Activated T-helper 1 cell treated with anti-CD3 and anti-CD28 coated beads, Interleukin-12 subunit alpha, Interleukin-12 subunit beta, Interleukin-2, Interleukin-4 antibody, amounts not matched to agents 30 ng/mL and 10 ng/mL and 1 ng/mL, durations not matched to agents 14 hours and 24 hours and 36 hours (primary cell): ENCODE results near the gene PARP6. TPM values are rescaled to one million over a fixed set of nuclear protein-coding genes. Genes with fewer than 3 reads are reported as not detected.

Experiments used
- DNase-seq: peaks from one replicate; pipeline ENCODE4 v3.0.0; 2021; ENCODE audit warnings: low spot score
- H3K27ac Mint-ChIP-seq: one replicate; pipeline ENCODE4 v1.8.0; 2021; ENCODE audit warnings: mild to moderate bottlenecking, mixed read lengths
- H3K27me3 Mint-ChIP-seq: one replicate; pipeline ENCODE4 v1.8.0; 2022; ENCODE audit warnings: mild to moderate bottlenecking, moderate library complexity, mixed read lengths; ENCODE audit not compliant: insufficient read depth
- H3K36me3 Mint-ChIP-seq: one replicate; pipeline ENCODE4 v1.8.0; 2021; ENCODE audit warnings: low read depth, mixed read lengths
- H3K4me1 Mint-ChIP-seq: one replicate; pipeline ENCODE4 v1.8.0; 2021; ENCODE audit warnings: low read depth, mixed read lengths
- H3K4me3 Mint-ChIP-seq: one replicate; pipeline ENCODE4 v1.8.0; 2021; ENCODE audit warnings: mild to moderate bottlenecking, moderate library complexity, mixed read lengths
- H3K9me3 Mint-ChIP-seq: one replicate; pipeline ENCODE4 v1.8.0; 2021; ENCODE audit warnings: mixed read lengths
- intact Hi-C: fragments of 100-400 bp; cut with micrococcal nuclease; formaldehyde crosslinking; loops from one replicate; pipeline ENCODE4 v1.15.1; 2024
- total RNA-seq: library from RNA; stranded (reverse); gene quantifications from 2 replicates; pipeline ENCODE4 v1.2.3, GENCODE V29; 2022

PARP6 gene
- total RNA-seq, 1 donor from 2014 or later: 87.1 TPM

- peak overlapping the region; percentile 90 for H3K27ac Mint-ChIP-seq
- no peak for DNase-seq
- peaks cover 14% of the 10 kb centered on the region for H3K36me3 Mint-ChIP-seq
- intact Hi-C loops: loop anchor here (1.0 kb wide), 2 partner anchors 8 to 36 kb away; partner anchors contain the start of gene PARP6
- H3K4me3 Mint-ChIP-seq: peak overlapping the region; percentile 82
- no peaks in the 10 kb centered on the region for H3K9me3 Mint-ChIP-seq
- H3K27me3 Mint-ChIP-seq: no peaks in the 10 kb centered on the region
- H3K4me1 Mint-ChIP-seq: peaks cover 63% of the 10 kb centered on the region
Observed at GRCh38 chr15:72236381-72237003, 35.9 kb downstream of the PARP6 start.

DNA sequence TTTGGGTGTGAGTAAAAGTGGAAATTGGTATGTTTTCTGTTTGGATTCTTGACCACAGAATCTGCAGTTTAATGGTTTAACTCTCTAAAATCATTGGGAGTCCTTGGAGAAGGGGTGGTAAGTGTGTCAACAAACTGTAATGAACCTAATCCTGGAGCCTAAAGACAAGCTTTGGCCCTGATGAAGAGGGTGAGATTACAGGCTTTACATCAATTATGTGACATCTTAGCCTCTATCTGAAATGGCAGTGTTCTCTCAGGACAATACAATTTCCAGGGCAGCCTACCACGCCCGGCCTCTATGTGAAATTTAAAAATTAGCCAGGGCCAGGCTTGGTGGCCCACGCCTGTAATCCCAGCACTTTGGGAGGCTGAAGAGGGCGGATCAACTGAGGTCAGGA is 37.1 kb downstream of the PARP6 start:
- peaks cover 61% of the 10 kb centered on the region for H3K4me1 Mint-ChIP-seq
- intact Hi-C loops: no loop called here
- H3K27me3 Mint-ChIP-seq: no peaks in the 10 kb centered on the region
- H3K27ac Mint-ChIP-seq: peak overlapping the region; percentile 12
- H3K36me3 Mint-ChIP-seq: peaks cover 5% of the 10 kb centered on the region
- no peaks in the 10 kb centered on the region for H3K9me3 Mint-ChIP-seq
- no peak overlapping the region for H3K4me3 Mint-ChIP-seq
- DNase-seq: no peak

DNA sequence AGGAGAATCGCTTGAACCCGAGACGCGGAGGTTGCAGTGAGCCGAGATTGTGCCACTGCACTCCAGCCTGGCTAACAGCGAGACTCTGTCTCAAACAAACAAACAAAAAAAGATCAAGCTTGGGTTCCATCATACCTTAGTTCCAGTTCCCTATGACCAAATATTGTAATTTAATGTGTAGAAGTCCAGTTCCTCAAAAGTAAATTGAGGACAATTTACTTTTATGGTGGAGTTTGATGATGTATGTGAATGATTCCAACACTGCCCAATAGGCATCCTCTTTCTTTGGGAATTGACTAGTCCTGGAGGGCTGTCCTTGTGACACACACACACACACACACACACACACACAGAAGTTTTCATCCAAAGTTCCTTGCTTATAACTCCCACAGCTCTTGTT is 38.6 kb downstream of the PARP6 start:
- Mint-ChIP-seq H3K27me3 (no peaks in the 10 kb centered on the region), H3K4me3 (no peak overlapping the region), H3K9me3 (no peaks in the 10 kb centered on the region), H3K4me1 (peaks cover 52% of the 10 kb centered on the region), H3K27ac (no peak overlapping the region), H3K36me3 (peaks cover 10% of the 10 kb centered on the region)
- intact Hi-C loops: no loop called here
- no peak for DNase-seq

GRCh38 chr15:72231833-72232478 is 40.4 kb downstream of the PARP6 start:
- H3K4me1 Mint-ChIP-seq: peaks cover 42% of the 10 kb centered on the region
- H3K4me3 Mint-ChIP-seq: peak overlapping the region; percentile 98
- no peaks in the 10 kb centered on the region for H3K9me3 Mint-ChIP-seq
- intact Hi-C loops: loop anchor here (2.0 kb wide), 2 partner anchors 145 to 551 kb away; partner anchors contain the start of genes ADPGK and HEXA
- H3K36me3 Mint-ChIP-seq: peaks cover 25% of the 10 kb centered on the region
- no peaks in the 10 kb centered on the region for H3K27me3 Mint-ChIP-seq
- H3K27ac Mint-ChIP-seq: peak overlapping the region; percentile 100
- DNase-seq: peak; percentile 48

GRCh38 chr15:72231066-72231832 is 41.1 kb downstream of the PARP6 start, which contains the start of gene PKM:
Gene PKM (minus strand): TSS chr15:72231190. CDS start chr15:72219097, 12,093 bp downstream.
- no peaks in the 10 kb centered on the region for H3K27me3 Mint-ChIP-seq
- intact Hi-C loops: loop anchor here (2.0 kb wide), 2 partner anchors 146 to 552 kb away; partner anchors contain the start of genes ADPGK and HEXA
- peaks cover 40% of the 10 kb centered on the region for H3K4me1 Mint-ChIP-seq
- H3K27ac Mint-ChIP-seq: peak within 1 kb of the TSS; percentile 100
- DNase-seq: peak; percentile 95
- peak within 1 kb of the TSS; percentile 98 for H3K4me3 Mint-ChIP-seq
- H3K36me3 Mint-ChIP-seq: peaks cover 29% of the 10 kb centered on the region
- H3K9me3 Mint-ChIP-seq: no peaks in the 10 kb centered on the region

DNA sequence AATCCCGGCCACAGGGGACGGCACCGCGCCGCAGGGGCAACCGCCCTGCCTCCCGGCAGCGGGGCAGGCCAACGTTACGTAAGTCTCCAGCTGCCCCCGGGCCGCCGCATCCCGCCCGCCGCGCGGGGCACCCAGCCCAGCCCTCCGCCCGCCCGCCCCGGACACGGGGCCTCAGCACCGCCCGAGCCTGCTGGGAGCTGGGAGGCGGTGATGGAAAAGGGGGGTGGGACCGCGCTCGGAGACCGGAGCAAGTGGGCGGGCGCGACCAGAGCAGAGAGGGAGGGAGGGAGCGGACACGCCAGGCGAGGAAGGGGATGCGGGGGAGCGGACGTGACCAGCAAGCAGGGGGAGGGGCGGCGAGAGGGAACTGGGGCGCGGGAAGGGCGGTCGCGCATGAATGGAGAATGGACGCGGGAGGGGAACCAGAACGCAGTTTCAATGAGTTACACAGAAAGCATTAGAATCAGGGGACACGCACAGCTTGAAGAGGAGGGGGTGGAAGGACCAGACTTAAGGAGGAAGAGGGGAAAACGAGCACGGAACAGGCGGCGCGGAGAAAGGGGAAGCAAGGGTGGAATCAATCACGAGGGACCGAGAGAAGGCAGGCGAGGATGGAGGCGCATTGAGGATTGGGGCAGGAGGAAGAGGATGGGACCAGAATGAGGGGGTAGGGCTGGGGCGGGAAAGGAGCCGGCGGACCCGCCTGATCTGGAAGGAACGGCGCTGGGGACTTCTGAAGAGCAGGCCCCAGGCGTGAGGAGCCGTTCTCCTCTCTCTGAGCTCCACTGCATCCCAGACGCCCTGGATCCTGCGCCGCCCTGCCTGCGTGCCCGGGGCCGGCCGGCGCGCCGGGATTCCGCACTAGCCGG is 41.9 kb downstream of the PARP6 start:
- no peaks in the 10 kb centered on the region for H3K27me3 Mint-ChIP-seq
- peak overlapping the region; percentile 98 for H3K4me3 Mint-ChIP-seq
- H3K27ac Mint-ChIP-seq: peak overlapping the region; percentile 100
- DNase-seq: peak; percentile 72
- H3K36me3 Mint-ChIP-seq: peaks cover 37% of the 10 kb centered on the region
- no peaks in the 10 kb centered on the region for H3K9me3 Mint-ChIP-seq
- intact Hi-C loops: loop anchor here (2.0 kb wide), 2 partner anchors 146 to 552 kb away; partner anchors contain the start of genes ADPGK and HEXA
- peaks cover 44% of the 10 kb centered on the region for H3K4me1 Mint-ChIP-seq

DNA sequence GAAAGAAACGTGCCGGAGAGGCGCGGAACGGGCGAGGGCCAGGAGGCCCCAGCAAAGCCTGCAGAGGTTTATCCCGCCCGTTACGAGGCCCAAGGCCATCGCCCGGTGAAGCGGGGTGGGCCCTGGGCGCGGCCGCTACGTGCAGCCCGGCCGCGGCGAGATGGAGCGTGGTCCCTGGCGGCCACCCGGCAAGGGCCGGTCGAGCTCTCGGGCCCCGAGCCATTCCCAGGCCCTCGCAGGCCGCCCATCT is 42.5 kb downstream of the PARP6 start:
- Mint-ChIP-seq H3K36me3 (peaks cover 39% of the 10 kb centered on the region), H3K4me1 (peaks cover 48% of the 10 kb centered on the region)

GRCh38 chr15:72229076-72229946 is 43.0 kb downstream of the PARP6 start:
- H3K4me1 Mint-ChIP-seq: peaks cover 47% of the 10 kb centered on the region
- peak overlapping the region; percentile 97 for H3K4me3 Mint-ChIP-seq
- DNase-seq: peak; percentile 33
- peak overlapping the region; percentile 89 for H3K27ac Mint-ChIP-seq
- H3K9me3 Mint-ChIP-seq: no peaks in the 10 kb centered on the region
- peaks cover 40% of the 10 kb centered on the region for H3K36me3 Mint-ChIP-seq
- H3K27me3 Mint-ChIP-seq: no peaks in the 10 kb centered on the region
- intact Hi-C loops: no loop called here

More for the DNA sequence above, 42.5 kb downstream of the PARP6 start:
- H3K9me3 Mint-ChIP-seq: no peaks in the 10 kb centered on the region
- peak overlapping the region; percentile 89 for H3K27ac Mint-ChIP-seq
- DNase-seq: no peak
- intact Hi-C loops: loop anchor here (2.0 kb wide), 2 partner anchors 147 to 553 kb away; partner anchors contain the start of genes ADPGK and HEXA
- peak overlapping the region; percentile 97 for H3K4me3 Mint-ChIP-seq
- no peaks in the 10 kb centered on the region for H3K27me3 Mint-ChIP-seq

DNA sequence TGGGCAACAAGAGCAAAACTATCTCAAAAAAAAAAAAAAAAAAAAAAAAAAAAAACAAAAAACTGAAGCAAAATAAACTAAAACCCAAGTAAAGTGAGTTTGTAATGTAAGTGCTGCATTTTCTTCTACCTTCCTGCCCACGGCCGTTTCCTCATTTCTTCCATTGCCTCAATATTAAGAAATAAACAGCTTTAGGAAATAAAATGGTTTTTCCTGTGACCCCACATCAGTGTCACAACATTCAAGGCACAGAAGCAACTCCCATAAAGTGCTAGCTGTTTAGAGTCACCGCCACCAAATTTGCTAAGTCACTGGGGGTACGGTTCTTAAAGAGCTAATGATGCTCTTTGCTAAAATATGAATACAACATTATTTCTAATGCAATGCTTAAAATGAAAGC is 44.6 kb downstream of the PARP6 start:
- no peak for DNase-seq
- peaks cover 56% of the 10 kb centered on the region for H3K36me3 Mint-ChIP-seq
- intact Hi-C loops: loop anchor here (1.0 kb wide), 6 partner anchors 10 to 247 kb away; partner anchors contain the start of genes ARIH1, CELF6, MYO9A and PARP6
- no peaks in the 10 kb centered on the region for H3K9me3 Mint-ChIP-seq
- peak overlapping the region; percentile 89 for H3K27ac Mint-ChIP-seq
- peak overlapping the region; percentile 97 for H3K4me3 Mint-ChIP-seq
- H3K27me3 Mint-ChIP-seq: no peaks in the 10 kb centered on the region
- H3K4me1 Mint-ChIP-seq: peaks cover 57% of the 10 kb centered on the region

- Mint-ChIP-seq H3K4me3 (peak overlapping the region; percentile 97), H3K36me3 (peaks cover 62% of the 10 kb centered on the region), H3K27ac (peak overlapping the region; percentile 89), H3K4me1 (peaks cover 57% of the 10 kb centered on the region), H3K9me3 (no peaks in the 10 kb centered on the region), H3K27me3 (no peaks in the 10 kb centered on the region)
- intact Hi-C loops: loop anchor here (1.0 kb wide), 2 partner anchors 109 to 247 kb away; partner anchors contain the start of genes ARIH1, MYO9A and SENP8
- DNase-seq: peak; percentile 39
Observed at GRCh38 chr15:72227192-72227586, 45.2 kb downstream of the PARP6 start.

DNA sequence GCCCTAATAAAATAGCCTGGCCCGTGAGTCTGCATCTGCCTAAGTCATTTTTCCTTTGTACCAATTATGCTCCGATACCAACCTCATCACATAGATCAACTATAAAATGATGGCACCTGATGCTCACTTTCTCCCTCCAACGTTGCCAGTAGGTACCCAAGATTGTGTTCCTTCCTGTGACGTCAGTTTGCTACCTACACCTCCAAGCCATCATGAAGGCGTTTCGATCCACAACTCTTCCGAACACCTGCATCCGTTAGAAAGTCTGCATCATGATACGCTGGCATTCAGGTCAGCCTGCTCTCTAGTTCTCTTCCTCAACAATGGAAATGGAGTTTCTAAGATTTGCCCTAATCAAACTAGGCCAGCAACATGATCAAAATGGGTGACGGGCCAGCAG is 49.1 kb downstream of the PARP6 start:
- intact Hi-C loops: no loop called here
- Mint-ChIP-seq H3K4me1 (peaks cover 77% of the 10 kb centered on the region), H3K4me3 (peak overlapping the region; percentile 68), H3K9me3 (no peaks in the 10 kb centered on the region), H3K36me3 (peaks cover 79% of the 10 kb centered on the region), H3K27ac (peak overlapping the region; percentile 19), H3K27me3 (no peaks in the 10 kb centered on the region)
- DNase-seq: no peak
